ENCODE results near the gene ASTN2.

The ASTN2 gene

DNA sequence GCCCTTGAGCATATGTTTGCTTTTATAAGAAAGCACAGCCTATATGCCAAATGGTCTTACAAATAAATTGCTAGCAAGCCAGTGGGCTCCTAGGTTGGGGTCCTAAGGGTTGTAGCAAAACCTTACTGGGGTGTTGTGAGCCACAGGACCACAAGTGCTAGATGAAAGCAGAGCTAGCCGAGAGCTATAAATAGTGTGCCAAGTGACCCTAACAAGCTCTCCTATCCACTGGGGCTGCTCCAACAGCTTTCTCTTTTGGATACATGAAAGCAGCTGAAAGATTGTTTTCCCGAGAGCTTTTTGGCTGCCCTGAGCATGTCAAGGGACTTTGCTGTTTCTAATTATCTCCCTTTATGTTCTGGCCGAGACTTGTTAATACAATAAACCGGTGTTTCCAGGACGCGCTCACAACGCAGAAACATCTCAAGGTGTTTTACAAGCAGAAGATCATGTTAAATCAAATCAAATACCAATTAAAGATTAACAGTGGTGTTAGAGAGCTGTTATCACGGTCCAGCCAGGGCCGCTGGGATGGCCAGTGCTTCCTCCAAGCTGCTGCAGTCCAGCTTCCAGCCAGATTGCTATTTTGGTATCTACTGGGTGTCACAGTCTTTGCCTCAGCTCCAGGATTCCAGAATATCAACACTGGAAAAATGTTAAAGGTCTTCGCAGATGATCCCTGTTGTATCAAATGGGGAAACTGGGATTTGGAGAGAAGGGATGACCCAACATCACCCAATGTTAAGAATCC is 351.0 kb downstream of the ASTN2 start:
- no peak for DNase-seq

DNA sequence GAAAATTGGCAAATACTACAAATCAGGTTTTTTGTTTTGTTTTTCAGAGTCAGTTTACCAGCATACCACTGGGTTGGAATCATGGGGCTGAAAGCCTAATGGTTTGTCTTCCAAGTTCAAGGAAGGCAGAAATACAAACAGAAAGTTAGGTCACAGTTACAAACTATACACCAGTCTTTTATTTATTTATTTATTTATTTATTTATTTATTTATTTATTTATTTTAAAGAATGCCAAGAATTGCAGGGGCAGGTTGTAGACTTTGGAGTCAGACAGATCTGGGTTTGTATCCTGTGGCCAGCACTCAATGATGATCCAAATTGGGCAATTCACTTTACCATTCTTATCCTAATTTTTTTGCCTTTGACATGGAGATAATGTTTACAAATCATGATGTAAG is 353.9 kb downstream of the ASTN2 start:
- DNase-seq, result no peak

DNA sequence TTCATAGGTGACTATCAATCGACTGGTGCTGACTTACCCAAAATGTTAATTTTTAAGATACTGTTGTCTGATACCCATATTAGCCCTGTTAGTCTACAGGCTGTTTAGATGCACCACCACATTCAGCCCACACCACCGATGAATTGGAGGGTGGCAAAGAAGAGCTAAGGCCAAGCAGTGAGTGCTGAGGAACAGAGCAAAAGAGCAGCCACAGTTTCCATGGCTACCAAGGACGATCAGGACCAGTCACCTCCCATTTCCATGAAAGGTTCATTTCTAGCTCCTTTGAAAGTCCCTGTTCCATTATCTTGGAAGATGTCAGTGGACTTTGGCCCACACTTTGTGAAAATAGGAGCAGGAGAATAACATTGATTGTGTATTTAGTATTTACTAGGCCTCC is 364.9 kb downstream of the ASTN2 start:
- DNase-seq, result no peak

DNA sequence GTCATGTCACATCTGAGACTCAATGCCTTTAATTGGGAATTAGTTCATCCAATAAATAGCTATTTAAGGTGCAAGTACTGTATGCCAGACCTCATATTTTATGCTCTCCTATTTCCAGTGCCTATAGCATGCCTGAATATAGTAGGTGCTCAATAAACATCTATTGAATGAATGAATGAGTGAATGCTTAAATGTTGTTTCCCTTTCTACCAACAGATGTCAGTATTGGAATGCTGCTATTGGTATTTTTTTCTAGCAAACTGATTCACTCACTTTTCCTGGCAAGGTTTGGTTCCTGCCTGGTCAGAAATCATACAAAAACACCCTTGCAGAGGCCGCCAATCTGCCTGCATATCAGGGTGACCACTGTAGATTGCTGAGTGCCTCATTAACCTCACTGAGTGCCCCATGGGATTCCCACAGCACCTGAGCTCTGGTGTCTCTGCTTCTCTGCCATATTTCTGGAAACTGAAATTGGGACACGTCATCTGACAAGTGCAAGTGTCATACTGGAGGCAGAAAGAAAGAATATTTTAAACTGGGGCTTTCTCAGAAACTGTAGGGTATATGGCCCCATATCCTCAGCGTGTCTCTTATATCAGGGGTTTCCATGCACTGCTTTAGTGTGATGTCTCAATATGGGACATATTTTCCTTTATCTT is 368.1 kb downstream of the ASTN2 start:
- DNase-seq, result no peak

DNA sequence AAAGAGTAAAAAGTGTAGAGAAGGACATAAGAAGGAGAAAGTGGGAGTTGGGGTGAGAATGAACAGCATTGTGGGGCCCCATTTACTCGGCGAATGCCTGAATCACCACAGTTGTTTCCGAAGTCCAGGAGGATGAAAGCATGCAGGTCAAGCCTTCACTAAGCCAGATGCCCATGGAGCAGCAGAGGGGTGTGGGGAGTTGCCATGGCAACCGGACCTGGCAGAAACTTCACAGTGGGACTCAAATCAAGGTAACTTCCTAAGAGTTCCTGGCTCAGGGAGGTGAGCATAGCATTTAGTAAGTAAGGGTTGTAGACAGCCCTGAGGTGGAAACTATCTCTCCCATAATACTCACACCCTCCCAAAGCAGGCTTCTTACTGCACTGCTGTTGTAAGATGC is 370.6 kb downstream of the ASTN2 start:
- no peak for DNase-seq

DNA sequence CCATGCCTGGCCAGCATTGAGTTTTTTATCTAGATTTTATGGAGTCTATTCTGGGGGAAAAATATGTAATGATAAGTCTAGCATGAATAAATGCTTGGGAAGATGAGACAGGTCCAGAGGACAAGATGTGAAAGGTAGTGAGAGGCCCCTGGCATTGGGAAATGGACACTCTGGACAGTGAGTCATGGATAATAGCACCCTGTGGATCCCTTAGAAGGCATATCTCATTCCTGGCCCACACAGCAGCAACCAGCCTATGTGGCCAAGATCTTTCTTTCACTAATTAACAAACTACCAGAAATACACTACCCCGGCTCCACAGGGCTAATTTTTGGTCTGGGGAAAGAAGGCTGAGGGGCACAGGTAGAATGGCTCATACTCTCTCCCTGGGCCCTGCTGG is 371.7 kb downstream of the ASTN2 start:
- no peak for DNase-seq

DNA sequence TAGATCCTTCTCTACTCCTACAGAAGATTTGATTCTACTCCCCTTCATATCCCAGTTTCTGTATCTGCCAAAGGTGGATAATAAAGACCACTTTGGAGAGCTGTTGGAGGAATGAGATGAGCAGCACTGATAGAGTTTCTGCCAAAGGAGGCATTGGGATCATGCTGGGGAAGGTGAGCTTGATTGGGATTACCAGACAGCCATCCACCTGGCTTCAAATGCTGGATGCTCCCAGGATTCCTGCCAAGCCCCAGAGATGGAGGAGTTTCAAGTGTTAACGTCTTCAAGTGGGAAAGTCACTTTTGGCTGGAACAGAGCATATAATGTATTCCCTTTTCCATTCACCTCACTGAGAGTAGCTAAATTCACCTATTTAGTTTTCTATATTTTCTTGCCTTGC is 379.3 kb downstream of the ASTN2 start:
- no peak for DNase-seq

DNA sequence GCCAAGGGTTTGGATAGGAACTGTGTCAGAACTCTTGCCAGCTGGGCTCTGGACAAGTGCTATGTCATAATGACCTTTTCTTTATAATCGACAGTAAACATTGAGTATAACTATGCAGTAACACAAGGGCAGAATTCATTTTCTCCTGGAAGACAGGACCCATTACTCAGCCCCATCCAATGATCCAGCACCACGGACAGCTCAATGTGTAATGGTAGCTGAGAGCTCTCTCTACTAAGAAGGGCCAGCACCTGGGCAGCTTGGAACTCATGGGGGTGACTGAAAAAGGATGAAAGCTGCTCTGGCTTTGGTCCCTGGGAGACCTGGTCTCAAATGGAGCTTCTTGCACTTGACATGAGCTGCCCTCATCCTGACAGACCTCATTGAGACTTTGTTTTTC is 380.0 kb downstream of the ASTN2 start:
- DNase-seq, result peak; percentile 27

DNA sequence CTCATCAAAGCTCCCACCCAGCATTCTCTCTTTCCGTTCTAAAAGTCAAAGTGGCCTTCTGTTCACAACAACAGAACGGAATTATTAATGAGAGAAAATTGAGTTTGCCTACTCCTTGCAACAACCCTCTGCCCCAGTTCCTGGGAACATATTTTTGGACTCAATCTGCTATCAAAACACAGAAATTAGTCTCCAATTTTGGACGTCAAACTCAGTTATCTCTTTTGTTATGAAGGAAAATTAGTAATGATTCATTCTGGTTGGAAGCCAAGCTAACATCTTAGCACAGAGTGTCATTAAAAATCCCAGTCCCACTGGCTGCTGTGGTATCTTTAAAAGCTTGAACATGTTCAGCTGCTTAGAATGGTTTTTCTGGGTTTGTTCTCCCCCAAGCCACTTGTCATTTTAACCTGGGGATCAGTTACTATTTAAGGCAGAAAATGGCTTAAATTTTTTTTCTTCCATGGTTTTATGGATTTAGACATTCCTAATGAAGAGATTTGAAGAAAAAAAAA is 384.5 kb downstream of the ASTN2 start:
- no peak for DNase-seq

DNA sequence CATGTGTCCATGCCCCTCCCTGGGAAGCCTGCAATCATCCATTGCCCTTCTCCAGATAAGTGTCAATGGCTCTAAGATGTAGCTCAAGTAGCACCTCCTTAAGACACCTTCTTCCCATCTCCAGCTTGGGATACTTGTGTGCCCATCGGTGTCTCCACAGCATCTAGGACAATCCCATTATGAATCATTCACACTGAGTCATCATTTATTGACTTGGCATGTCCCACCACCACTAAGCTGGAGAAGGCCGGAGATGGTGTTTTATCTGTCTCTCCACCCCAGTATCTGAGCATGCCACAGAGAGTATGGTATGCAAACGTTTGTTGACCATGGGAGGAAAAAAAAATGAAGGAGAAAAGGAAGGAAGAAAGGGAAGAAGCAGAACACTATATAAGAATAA is 385.5 kb downstream of the ASTN2 start:
- no peak for DNase-seq

DNA sequence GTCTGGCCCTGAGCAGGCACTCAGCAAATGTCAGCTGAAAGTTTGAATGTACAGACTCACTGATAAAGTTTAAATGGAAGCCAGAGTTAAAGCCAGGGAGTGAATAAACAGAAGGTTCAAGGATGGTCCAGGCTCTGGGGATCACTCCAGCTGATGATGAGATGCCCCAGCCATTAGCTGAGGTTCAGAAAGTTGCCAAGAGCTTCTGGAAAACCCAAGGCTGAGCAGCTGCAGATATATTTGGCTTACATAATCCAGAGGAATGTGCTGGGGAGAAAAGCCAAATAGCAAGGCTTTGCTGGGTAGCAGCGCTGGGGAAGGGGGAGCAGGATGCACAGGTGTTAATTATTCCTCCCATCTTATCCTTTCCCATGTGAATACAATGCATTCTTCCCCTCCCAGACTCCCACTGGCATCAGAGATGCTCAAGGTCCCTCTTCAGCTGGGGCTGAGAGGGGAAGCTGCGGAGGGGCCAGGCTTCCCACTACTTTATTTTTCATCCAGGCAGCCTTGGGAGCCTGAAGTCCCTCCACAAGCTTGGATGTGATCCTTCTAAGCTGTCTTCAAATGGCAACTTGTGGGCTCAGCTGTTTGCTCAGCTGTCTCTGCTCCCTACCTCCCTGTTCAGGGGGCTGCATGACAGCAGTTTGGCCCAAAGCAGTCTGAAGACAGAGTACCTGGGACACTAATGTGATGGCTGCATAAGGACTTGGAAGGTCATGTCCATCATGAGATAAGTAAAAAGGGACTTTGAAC is 386.6 kb downstream of the ASTN2 start:
- DNase-seq, result peak; percentile 31

DNA sequence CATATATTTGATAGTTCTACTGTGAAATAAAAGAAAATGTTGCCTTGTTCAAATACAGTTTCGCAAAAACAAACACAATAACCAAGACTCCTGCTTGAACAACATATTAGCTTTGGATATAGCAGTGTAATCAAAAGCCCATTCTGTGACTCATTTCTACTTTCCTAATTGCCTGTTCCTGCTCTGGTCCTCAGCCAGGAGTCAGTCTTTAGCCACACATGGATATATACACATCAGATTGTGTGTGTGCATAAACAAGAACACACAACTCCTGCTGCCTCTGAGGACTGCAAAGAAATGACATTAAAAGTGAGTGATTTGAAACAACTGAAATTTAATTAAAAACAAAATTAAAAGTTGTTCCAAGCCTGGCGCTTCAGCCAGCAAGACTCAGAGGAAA is 393.0 kb downstream of the ASTN2 start:
- DNase-seq, result no peak

DNA sequence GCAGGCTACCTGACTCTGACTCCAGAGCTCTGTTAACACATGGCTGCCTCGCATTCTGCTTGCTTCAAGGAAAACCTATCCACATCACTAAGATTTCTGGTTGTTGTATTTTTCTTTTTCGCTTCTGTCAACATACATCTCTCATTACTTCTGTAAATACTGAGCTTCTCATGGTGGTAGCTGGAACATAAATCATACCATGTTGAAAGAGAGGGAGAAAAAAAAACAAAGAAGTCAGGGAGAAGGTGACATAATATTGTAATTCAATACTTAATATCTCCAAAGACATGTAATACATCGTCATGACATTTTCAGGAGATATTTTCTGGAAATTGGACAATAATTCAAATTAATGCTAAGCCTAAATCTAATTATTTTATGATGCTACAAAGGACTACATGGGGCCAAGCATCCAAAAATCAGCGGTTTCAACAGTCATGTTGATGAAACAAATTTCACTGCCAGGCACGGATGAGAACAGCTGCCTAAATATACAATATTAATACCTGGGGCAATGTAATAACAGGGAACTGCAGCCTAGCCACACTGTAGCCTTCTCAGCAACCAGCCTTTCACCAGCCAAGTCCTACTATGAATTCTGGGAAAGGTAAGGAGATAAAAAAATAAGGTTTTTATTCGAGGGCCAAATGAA is 395.8 kb downstream of the ASTN2 start:
- DNase-seq, result no peak

DNA sequence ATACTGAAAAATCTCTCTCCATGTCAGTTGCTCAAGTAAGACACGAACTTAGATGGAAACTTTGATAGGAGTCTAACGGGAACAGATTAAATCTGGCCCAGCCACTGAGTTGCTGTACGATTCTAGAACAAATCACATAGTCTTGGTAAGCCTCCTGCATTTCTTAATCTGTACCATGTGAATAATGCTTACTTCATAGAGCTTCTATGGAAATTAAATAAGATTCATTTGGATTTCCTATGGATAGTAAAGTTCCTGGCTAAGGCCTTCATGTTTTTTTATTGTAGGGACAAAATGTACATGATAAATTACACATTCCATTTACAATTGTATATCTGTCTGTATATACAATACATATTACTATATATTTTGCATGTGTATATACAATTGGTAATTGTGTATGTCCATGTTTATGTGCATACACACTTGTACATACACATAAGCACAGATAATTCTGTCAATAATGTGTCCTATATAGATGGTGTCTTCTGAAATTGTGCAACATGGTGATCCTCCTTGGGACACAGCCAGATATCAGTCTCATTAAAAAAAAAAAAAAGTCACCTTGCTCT is 397.4 kb downstream of the ASTN2 start:
- DNase-seq, result no peak

DNA sequence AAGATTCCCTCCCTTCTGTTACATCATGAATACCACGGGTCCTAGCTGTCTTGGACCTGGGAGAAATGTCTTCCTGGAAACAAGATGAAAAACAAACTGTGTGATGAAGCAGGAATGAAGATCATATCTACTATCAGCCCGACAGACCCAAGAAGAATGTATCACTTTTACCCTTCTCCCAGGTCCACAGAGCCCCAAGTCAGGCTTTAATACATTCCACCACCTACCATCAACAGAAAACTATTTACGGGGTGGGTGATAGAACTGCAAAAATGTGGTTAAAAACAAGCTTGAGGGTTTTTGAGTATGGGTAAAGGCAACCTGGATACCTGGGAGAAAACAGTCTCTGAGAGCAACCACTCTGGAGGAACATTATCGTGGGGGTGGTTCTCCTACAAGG is 400.8 kb downstream of the ASTN2 start:
- no peak for DNase-seq

DNA sequence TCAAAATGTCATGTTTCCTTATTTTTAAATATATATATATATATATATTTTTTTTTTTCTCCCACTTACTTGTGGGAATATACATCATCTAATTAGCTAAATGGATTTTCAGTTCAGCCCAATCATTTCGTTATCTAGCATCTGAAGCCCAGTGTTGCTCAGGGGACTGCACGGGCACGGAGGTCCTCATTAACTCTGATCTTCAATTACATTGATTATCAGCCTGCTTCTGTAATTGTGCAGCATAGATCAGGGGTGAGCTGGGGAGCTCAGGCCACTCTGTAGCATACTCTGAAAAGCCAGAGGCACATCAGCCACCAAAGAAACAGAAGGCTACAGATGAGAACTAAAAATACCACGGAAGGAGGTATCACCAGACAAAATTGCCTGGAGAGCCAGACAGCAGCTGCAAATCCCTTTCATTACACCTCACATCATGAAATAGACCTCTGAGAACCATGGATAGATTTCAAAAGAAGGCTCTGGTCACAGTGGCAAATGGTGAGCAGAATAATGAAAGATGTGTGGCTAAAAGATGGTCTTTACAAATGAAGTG is 401.3 kb downstream of the ASTN2 start:
- DNase-seq, result no peak

DNA sequence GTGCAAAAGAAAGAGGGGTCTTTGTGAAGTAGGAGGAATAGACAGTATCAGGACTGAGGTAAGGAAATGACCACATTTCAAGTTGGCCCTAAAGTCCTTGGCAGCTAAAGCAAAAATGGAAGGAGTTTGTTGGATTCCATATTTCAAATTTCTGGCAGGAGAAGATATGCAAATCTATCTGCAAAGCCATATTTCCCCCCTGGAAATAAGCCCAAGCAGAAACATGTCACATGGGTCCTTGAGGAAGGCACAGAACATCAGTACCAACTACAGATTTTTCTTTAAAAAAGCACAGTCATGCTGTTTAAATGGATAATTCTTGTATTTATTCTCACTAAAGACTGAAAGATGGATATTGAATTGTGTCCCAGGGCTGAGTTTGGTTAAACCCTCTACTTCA is 404.8 kb downstream of the ASTN2 start:
- no peak for DNase-seq

DNA sequence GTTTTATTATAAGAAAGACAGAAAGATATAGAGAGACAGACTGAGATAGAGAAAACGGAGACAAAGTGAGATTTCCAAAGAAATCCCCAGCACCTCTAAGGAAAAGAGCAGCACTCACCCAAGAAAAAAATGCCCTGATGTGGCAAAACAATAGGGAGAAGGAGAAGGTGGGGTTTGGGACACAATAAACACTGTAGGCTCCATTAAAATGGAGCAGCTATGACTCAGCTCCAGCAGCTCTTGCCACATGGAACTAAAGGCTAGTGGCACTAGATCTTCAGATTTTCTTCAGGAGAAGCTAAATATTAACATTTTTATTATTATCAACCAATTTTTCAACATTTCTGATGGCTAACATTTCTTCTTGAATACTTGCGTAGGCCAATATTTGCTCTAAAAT is 406.0 kb downstream of the ASTN2 start:
- no peak for DNase-seq

DNA sequence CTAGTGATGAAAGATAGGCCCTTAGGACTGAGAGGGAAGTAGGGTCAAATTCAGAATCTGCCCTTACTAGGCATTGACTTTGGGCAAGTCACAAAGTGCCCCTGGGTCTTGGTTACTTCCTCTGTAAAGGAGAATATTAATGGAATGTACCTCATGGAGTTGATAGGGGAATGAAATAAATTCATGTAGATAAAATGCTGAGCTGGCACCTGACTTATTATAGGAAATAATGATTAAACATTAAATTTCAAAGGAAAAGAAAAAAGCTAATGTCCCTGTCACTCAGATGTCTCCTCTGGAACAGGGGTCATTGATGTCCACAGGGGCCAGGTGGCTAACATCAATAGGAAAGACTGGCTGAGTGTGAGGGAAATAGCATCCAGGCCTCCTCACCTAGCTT is 406.4 kb downstream of the ASTN2 start:
- no peak for DNase-seq

DNA sequence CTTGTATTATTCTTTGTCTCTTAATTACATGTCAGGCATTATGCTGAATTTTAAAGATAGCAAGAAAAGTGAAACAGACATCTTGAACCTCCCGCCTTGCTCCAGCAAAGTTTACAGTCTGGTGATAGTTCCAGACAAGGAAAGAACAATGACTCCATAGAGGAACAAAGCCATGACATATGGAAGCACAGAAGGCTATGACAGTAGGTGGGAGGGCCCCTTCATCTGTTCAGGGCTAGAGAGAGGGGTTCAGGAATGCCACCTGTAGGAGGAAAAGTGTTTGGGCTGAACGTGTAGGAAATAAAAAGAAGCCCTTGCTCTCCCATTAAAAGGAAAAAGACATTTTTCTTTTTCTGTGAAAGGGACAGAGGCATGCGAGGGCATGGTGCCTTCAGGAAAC is 412.2 kb downstream of the ASTN2 start:
- DNase-seq, result no peak

DNA sequence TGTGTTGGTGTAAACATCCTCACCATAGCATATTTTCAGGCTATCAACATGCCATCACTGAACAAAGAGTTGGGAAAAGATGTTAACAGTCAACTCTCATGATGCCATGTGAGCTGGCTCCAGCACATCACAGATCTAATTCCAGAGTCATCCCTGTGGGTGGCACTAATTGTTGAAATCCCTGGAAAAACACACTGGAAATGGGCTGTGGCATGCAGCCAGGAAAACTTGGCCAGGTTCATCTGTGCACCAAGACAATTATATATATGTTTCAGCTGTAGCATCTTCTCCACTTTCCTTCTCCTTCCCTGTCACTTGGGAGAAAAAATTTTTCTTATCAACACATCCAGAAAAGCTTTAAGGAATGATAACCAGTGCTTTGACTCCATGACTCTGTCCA is 414.0 kb downstream of the ASTN2 start:
- no peak for DNase-seq

DNA sequence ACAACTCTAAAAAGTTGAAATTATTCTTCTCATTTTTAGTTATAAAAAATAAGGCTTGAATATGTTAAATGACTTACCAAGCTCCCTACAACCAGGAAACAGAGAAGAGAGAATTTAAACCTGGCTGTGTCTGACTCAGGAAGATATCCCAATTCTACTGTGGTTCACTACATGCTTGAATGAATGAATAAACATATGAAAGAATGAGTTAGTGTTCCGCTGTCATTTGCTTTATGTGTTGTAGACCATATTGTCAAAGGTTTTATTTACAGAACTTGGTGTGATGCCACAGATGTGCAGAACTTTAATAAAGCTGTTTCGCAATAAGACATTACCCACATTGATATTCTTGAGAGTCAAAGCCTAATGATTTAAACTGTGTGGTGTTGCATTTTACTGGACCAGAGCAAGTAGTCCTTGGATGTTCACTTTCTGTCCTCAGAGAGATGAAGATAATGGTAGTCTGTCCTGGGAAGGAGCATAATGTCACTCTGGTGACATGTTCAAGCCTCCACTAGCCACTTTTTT is 414.6 kb downstream of the ASTN2 start:
- no peak for DNase-seq

Measured in left hindlimb (tissue), 1 donor.